HepG2 (cell line): ENCODE data around the gene ADAMTS16. TPM values are rescaled to one million over a fixed set of nuclear protein-coding genes. Genes with fewer than 3 reads are reported as not detected.

ENCODE experiments used
- ATAC-seq: fragments of 200-7000 bp; cut with Tn5 transposase; 3 replicates; pipeline ENCODE4 v1.9.1; 2020; ENCODE audit warnings: mild to moderate bottlenecking, moderate library complexity
- BruUV-seq: library from RNA; stranded (reverse); fragments of 400-500 nt; replicated peaks from 2 replicates; lab custom pipeline; 2021; lab: Mats Ljungman, UMichigan
- CTCF ChIA-PET: fragments of 300-600 bp; formaldehyde crosslinking; extraction: SDS; loops from one replicate; lab custom pipeline; 2021; ENCODE audit warnings: low total read pairs, inconsistent platforms, low intra/inter-chr PET ratio; lab: Yijun Ruan, JAX
- POLR2A ChIA-PET: fragments of 350-600 bp; sonication (Branson Sonifier 250); formaldehyde crosslinking; loops from one replicate; lab custom pipeline; 2020; ENCODE audit warnings: antibody characterized with exemption, inconsistent platforms; lab: Yijun Ruan, JAX
- DNase-seq: peaks from one replicate; pipeline ENCODE4 v3.0.0-alpha.2; 2015; ENCODE audit warnings: low spot score
- FAIRE-seq: peaks from 3 replicates; lab custom pipeline; 2011; peaks lifted over from hg19 to GRCh38; lab: Jason Lieb, UNC
- H2AFZ ChIP-seq: one replicate; pipeline ENCODE4 v1.6.1; 2011; ENCODE audit warnings: low read length, inconsistent platforms
- H3K27ac ChIP-seq: fragments of 300-600 bp; 3 replicates; pipeline ENCODE4 v1.8.0; 2011; ENCODE audit warnings: mixed run types, mild to moderate bottlenecking, mixed read lengths, low read length, inconsistent platforms; ENCODE audit not compliant: insufficient read depth; ENCODE audit errors: extremely low read length
- H3K27me3 ChIP-seq, 2 experiments: fragments of 200-600 bp in 1 of 2; 2 replicates in 1 of 2; 3 replicates in 1 of 2; pipeline versions ENCODE4 v1.6.0 to v1.8.0; 2011; ENCODE audit warnings: low read length in 2 of 2, mild to moderate bottlenecking in 2 of 2, moderate library complexity in 2 of 2, inconsistent platforms in 1 of 2; ENCODE audit not compliant: insufficient read depth in 2 of 2, control insufficient read depth in 1 of 2
- H3K36me3 ChIP-seq, 2 experiments: fragments of 200-600 bp in 1 of 2; replicated peaks in 1 of 2; 2 replicates in 1 of 2; 3 replicates in 1 of 2; pipeline versions ENCODE4 v1.5.1 to v1.8.0; 2011; ENCODE audit warnings: low read length in 2 of 2, inconsistent platforms in 1 of 2; ENCODE audit not compliant: insufficient read depth in 2 of 2, control insufficient read depth in 1 of 2
- H3K4me1 ChIP-seq: 2 replicates; pipeline ENCODE4 v1.5.1; 2012; ENCODE audit warnings: low read length, inconsistent platforms; ENCODE audit not compliant: insufficient read depth
- H3K4me2 ChIP-seq: 2 replicates; pipeline ENCODE4 v1.6.0; 2011; ENCODE audit warnings: low read depth, low read length, inconsistent platforms
- H3K4me3 ChIP-seq, 3 experiments: fragments of 200-600 bp in 1 of 3; sonication (generic), shearing (Covaris generic) in 1 of 3; replicated peaks in 1 of 3; 2 replicates each; pipeline ENCODE4 v1.5.1; 2011 to 2016; ENCODE audit warnings: low read length in 3 of 3, inconsistent platforms in 2 of 3, low read depth in 2 of 3, mild to moderate bottlenecking in 2 of 3, control low read depth in 1 of 3, mixed read lengths in 1 of 3; ENCODE audit not compliant: insufficient read depth in 1 of 3
- H3K79me2 ChIP-seq: one replicate; pipeline ENCODE4 v1.6.1; 2011; ENCODE audit warnings: low read length, inconsistent platforms; ENCODE audit not compliant: insufficient read depth
- H3K9ac ChIP-seq: 2 replicates; pipeline ENCODE4 v1.6.0; 2011; ENCODE audit warnings: mild to moderate bottlenecking, low read depth, low read length, inconsistent platforms; ENCODE audit not compliant: insufficient read depth
- H3K9me3 ChIP-seq: 2 replicates; pipeline ENCODE4 v1.5.1; 2012; ENCODE audit warnings: mild to moderate bottlenecking, low read length
- H4K20me1 ChIP-seq: 2 replicates; pipeline ENCODE4 v1.6.0; 2011; ENCODE audit warnings: inconsistent platforms, mild to moderate bottlenecking, low read length, moderate library complexity; ENCODE audit not compliant: insufficient read depth
- CENPBD1 ChIP-seq: sonication (generic); formaldehyde crosslinking; IDR thresholded peaks from 2 replicates; pipeline ENCODE4 v1.8.0; 2022; ENCODE audit warnings: missing genetic modification reagents, low read depth, mild to moderate bottlenecking, borderline replicate concordance
- EP300 ChIP-seq, 3 experiments: sonication (generic) in 1 of 3; formaldehyde crosslinking in 1 of 3; IDR thresholded peaks; 2 replicates each; pipeline versions ENCODE4 v1.5.1 to v1.6.1; 2011 to 2020; ENCODE audit warnings: low read depth in 2 of 3, low read length in 2 of 3, borderline replicate concordance in 1 of 3, improper control_type of control experiment in 1 of 3, mild to moderate bottlenecking in 1 of 3, missing genetic modification reagents in 1 of 3, moderate library complexity in 1 of 3
- GATA4 ChIP-seq: sonication (generic); IDR thresholded peaks from 2 replicates; pipeline ENCODE4 v1.6.1; 2016; ENCODE audit warnings: antibody characterized with exemption, low read depth, borderline replicate concordance
- HBP1 ChIP-seq: IDR thresholded peaks from 2 replicates; pipeline ENCODE4 v1.6.1; 2016; ENCODE audit warnings: low read depth, control low read depth
- NKX3-1 ChIP-seq: sonication (generic); formaldehyde crosslinking; IDR thresholded peaks from 2 replicates; pipeline ENCODE4 v1.5.0; 2020; ENCODE audit warnings: missing genetic modification reagents
- SIX4 ChIP-seq: sonication (generic); formaldehyde crosslinking; IDR thresholded peaks from 2 replicates; pipeline ENCODE4 v1.4.0; 2020; ENCODE audit warnings: missing genetic modification reagents
- SMYD3 ChIP-seq: sonication (generic); formaldehyde crosslinking; IDR thresholded peaks from 2 replicates; pipeline ENCODE4 v1.8.1; 2023; ENCODE audit warnings: mild to moderate bottlenecking, missing genetic modification reagents
- ZNF138 ChIP-seq: sonication (generic); formaldehyde crosslinking; IDR thresholded peaks from 2 replicates; pipeline ENCODE4 v1.5.0; 2020; ENCODE audit warnings: mild to moderate bottlenecking, low read depth, missing genetic modification reagents
- ZNF143 ChIP-seq: sonication (generic); formaldehyde crosslinking; IDR thresholded peaks from 2 replicates; pipeline ENCODE4 v1.4.0; 2020; ENCODE audit warnings: missing genetic modification reagents
- ZNF276 ChIP-seq: sonication (generic); formaldehyde crosslinking; IDR thresholded peaks from 2 replicates; pipeline ENCODE4 v1.4.0; 2020; ENCODE audit warnings: mild to moderate bottlenecking, low read depth, missing genetic modification reagents
- ZNF367 ChIP-seq: sonication (generic); formaldehyde crosslinking; IDR thresholded peaks from 2 replicates; pipeline ENCODE4 v1.4.0; 2020; ENCODE audit warnings: missing genetic modification reagents, borderline replicate concordance
- ZNF383 ChIP-seq: sonication (generic); formaldehyde crosslinking; IDR thresholded peaks from 2 replicates; pipeline ENCODE4 v1.4.0; 2020; ENCODE audit warnings: missing genetic modification reagents, mild to moderate bottlenecking, borderline replicate concordance
- ZNF737 ChIP-seq: sonication (generic); formaldehyde crosslinking; IDR thresholded peaks from 2 replicates; pipeline ENCODE4 v1.5.0; 2020; ENCODE audit warnings: missing genetic modification reagents, mild to moderate bottlenecking, borderline replicate concordance
- ZNF749 ChIP-seq: sonication (generic); formaldehyde crosslinking; IDR thresholded peaks from 2 replicates; pipeline ENCODE4 v1.8.0; 2022; ENCODE audit warnings: mild to moderate bottlenecking, missing genetic modification reagents, moderate library complexity, borderline replicate concordance
- ZNF772 ChIP-seq: sonication (generic); formaldehyde crosslinking; IDR thresholded peaks from 2 replicates; pipeline ENCODE4 v1.5.0; 2020; ENCODE audit warnings: mild to moderate bottlenecking, missing genetic modification reagents
- WGBS: methylation state at CpG from one replicate; pipeline ENCODE4 v1.1.6; 2017; ENCODE audit warnings: low lambda C conversion rate; 5-methylcytosine and 5-hydroxymethylcytosine counted together
- in situ Hi-C: cut with HindIII; loops from 2 replicates; pipeline ENCODE4 v1.10.0; 2017; ENCODE audit warnings: low pct_unique_long_range_greater_than_20kb; ENCODE audit not compliant: extremely low pct_ligation_motif_present
- intact Hi-C: fragments of 100-400 bp; cut with micrococcal nuclease; formaldehyde crosslinking; loops from one replicate; pipeline ENCODE4 v1.10.0; 2022; ENCODE audit not compliant: unreplicated experiment
- polyA plus RNA-seq, 8 experiments: library from polyadenylated mRNA; depleted of rRNA in 3 of 8; stranded (reverse) in 7 of 8; unstranded in 1 of 8; fragments of >200 nt; fragmentation: Illumina TruSeq in 4 of 8; extraction: Trizol in 4 of 8; gene quantifications; 2 replicates each; pipeline versions ENCODE4 v1.2.1 to v1.2.3, GENCODE V29; 2011 to 2016; ENCODE audit warnings: low read depth in 4 of 8, missing spikeins in 1 of 8, mixed read lengths in 1 of 8; ENCODE audit not compliant: insufficient read depth in 1 of 8
- total RNA-seq, 5 experiments: library from RNA; depleted of rRNA; stranded (reverse); fragments of >200 nt; fragmentation: Illumina TruSeq; extraction: Trizol; gene quantifications; 2 replicates each; pipeline ENCODE4 v1.2.3, GENCODE V29; 2016; ENCODE audit warnings: low read depth in 1 of 5

Gene ADAMTS16
- total and polyA plus RNA-seq, 2 of the 13 experiments (the other 11 are each of a cell fraction or from before 2014, with no cell fraction given): 0.02 to 0.03 TPM

GRCh38 chr5:5132693-5133295 is 7.3 kb upstream of the ADAMTS16 start:
- Histone ChIP-seq H3K4me1 (peaks cover 24% of the 10 kb centered on the region), H3K36me3 (no peaks in the 10 kb centered on the region), H3K9ac (no peak overlapping the region), H3K4me3 (no peak overlapping the region), H3K4me2 (no peak overlapping the region), H2AFZ (no peak overlapping the region), H3K79me2 (no peaks in the 10 kb centered on the region), H3K9me3 (peaks cover 7% of the 10 kb centered on the region; the same call in 1 of the 2 replicates), H3K27ac (no peak overlapping the region), H4K20me1 (no peaks in the 10 kb centered on the region), H3K27me3 (peaks cover 0 to 2% of the 10 kb centered on the region in 2 experiments; a peak in 1 of 5 replicates)
- no peak for ATAC-seq
- WGBS: 56% methylated on average over 13 of the region's 15 CpGs
- DNase-seq: no peak
- no TSS peak for BruUV-seq
- in situ Hi-C loops (loop anchor here (10.0 to 25.0 kb wide), 2 partner anchors 258 to 280 kb away; partner anchors contain the start of gene ICE1), intact Hi-C loops (no loop called here)
- FAIRE-seq: no peak
- CTCF ChIA-PET: no interaction called here
- no peak for TF ChIP-seq EP300 (IDR thresholded peaks at IDR 0.05; ENCODE audit: low read depth in 2 of 2, low read length in 2 of 2)
- TF ChIP-seq EP300 (CRISPR knock-in tag; IDR thresholded peaks at IDR 0.05; ENCODE audit: borderline replicate concordance): no peak
- TF ChIP-seq SMYD3 (CRISPR knock-in tag): no peak
- no peak for TF ChIP-seq ZNF138 (CRISPR knock-in tag)
- no peak for TF ChIP-seq HBP1 (CRISPR knock-in tag)
- TF ChIP-seq ZNF749 (CRISPR knock-in tag): no peak
- TF ChIP-seq ZNF276 (CRISPR knock-in tag): no peak
- TF ChIP-seq CENPBD1 (CRISPR knock-in tag): no peak
- no peak for TF ChIP-seq NKX3-1 (CRISPR knock-in tag)
- TF ChIP-seq ZNF143 (CRISPR knock-in tag): no peak
- TF ChIP-seq ZNF383 (CRISPR knock-in tag): no peak
- no peak for TF ChIP-seq ZNF367 (CRISPR knock-in tag)
- no peak for TF ChIP-seq GATA4
- no peak for TF ChIP-seq ZNF737
- TF ChIP-seq SIX4 (CRISPR knock-in tag): no peak
- no peak for TF ChIP-seq ZNF772 (CRISPR knock-in tag)
- POLR2A ChIA-PET: no interaction called here
